PFSK-1 (cell line): ENCODE data around the gene ADAM10.

Experiments used
- POLR2AphosphoS5 ChIP-seq: IDR thresholded peaks from 2 replicates; pipeline ENCODE4 v1.6.1; 2012; ENCODE audit warnings: low read depth, mild to moderate bottlenecking, control low read depth, low read length, moderate library complexity
- TAF1 ChIP-seq: IDR thresholded peaks from 2 replicates; pipeline ENCODE4 v1.6.1; 2012; ENCODE audit warnings: low read length, control low read depth, borderline replicate concordance; ENCODE audit not compliant: insufficient read depth
- TF ChIP-seq, protein P1 (sequence below), 2 experiments: IDR thresholded peaks; 2 replicates each; pipeline versions ENCODE4 v1.6.1 to v1.8.0; 2011 to 2012; ENCODE audit warnings: low read depth in 2 of 2, low read length in 2 of 2, control low read depth in 1 of 2, inconsistent platforms in 1 of 2, mild to moderate bottlenecking in 1 of 2, moderate library complexity in 1 of 2; ENCODE audit not compliant: insufficient read depth in 1 of 2

- no peak for TF ChIP-seq POLR2AphosphoS5
- TF ChIP-seq, protein P1, sequence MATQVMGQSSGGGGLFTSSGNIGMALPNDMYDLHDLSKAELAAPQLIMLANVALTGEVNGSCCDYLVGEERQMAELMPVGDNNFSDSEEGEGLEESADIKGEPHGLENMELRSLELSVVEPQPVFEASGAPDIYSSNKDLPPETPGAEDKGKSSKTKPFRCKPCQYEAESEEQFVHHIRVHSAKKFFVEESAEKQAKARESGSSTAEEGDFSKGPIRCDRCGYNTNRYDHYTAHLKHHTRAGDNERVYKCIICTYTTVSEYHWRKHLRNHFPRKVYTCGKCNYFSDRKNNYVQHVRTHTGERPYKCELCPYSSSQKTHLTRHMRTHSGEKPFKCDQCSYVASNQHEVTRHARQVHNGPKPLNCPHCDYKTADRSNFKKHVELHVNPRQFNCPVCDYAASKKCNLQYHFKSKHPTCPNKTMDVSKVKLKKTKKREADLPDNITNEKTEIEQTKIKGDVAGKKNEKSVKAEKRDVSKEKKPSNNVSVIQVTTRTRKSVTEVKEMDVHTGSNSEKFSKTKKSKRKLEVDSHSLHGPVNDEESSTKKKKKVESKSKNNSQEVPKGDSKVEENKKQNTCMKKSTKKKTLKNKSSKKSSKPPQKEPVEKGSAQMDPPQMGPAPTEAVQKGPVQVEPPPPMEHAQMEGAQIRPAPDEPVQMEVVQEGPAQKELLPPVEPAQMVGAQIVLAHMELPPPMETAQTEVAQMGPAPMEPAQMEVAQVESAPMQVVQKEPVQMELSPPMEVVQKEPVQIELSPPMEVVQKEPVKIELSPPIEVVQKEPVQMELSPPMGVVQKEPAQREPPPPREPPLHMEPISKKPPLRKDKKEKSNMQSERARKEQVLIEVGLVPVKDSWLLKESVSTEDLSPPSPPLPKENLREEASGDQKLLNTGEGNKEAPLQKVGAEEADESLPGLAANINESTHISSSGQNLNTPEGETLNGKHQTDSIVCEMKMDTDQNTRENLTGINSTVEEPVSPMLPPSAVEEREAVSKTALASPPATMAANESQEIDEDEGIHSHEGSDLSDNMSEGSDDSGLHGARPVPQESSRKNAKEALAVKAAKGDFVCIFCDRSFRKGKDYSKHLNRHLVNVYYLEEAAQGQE (IDR thresholded peaks at IDR 0.05; ENCODE audit: insufficient read depth in 1 of 2, low read depth in 2 of 2, low read length in 2 of 2) = no peak
- TF ChIP-seq TAF1 = no peak
These were observed 72.1 kb downstream of the ADAM10 start for GRCh38 chr15:58677426-58677825.
